NCI-H1694 (cell line): ENCODE data around the gene PDCD11.
"Not testable (repeated sequence)": the region's sequence is repeated elsewhere in the genome, so short reads cannot be mapped to it uniquely, and the experiment has no call there.

Experiments used
- DNase-seq: peaks from one replicate; lab custom pipeline; 2025; lab: John Stamatoyannopoulos, UW

Gene PDCD11

DNA sequence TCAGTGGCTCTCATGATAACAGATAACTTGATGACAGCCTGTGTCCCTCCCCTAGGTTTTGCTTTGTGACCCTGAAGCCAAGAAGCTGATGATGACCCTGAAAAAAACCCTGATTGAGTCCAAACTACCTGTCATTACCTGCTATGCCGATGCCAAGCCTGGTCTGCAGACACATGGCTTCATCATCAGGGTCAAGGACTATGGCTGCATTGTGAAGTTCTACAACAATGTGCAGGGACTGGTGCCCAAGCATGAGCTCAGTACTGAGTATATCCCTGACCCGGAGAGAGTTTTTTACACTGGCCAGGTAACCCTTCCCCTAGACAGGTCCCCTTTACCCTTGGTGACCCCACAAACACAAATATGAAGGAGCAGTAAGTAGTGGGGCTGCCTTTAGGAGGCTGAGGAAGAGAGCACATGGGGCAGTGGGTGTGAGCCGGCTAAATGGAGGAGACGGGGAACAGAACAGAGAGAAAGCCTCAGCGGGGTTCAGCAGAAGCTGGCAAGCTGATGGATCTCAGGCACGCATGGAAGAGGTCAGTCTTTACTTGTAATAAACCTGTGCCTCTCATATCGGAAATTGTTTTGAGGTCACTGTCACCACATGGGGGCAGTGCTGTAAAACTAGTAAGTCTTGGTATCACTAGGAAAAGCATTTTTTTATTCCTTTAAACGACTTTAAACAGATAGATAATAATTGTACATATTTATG lies 20.2 kb downstream of the PDCD11 start:
- peak; percentile 28 for DNase-seq

DNA sequence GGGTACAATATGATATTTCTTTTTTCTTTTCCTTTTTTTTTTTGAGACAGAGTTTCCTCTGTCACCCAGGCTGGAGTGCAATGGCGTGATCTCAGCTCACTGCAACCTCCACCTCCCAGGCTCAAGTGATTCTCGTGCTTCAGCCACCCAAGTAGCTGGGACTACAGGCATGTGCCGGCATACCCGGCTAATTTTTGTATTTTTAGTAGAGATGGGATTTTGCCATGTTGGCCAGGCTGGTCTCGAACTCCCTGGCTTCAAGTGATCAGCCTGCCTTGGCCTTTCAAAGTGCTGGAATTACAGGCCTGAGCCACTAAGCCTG lies 20.7 kb downstream of the PDCD11 start:
- DNase-seq, result not testable (repeated sequence)

DNA sequence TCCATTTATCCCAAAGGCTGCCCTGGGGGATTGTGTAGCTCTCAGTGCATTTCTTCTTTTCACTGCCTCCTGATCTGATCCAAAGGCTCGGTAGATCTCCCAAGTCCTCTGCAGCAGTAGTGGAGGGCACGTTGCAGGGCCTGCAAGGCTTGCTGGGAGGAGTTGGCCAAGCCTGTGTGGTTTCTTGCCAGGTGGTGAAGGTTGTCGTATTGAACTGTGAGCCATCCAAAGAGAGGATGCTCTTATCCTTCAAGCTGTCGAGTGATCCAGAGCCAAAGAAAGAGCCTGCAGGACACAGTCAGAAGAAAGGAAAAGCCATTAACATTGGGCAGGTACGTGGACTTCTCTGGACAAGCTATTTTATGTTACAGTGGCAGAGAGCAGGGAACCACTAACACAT lies 21.2 kb downstream of the PDCD11 start:
- DNase-seq, result no peak

DNA sequence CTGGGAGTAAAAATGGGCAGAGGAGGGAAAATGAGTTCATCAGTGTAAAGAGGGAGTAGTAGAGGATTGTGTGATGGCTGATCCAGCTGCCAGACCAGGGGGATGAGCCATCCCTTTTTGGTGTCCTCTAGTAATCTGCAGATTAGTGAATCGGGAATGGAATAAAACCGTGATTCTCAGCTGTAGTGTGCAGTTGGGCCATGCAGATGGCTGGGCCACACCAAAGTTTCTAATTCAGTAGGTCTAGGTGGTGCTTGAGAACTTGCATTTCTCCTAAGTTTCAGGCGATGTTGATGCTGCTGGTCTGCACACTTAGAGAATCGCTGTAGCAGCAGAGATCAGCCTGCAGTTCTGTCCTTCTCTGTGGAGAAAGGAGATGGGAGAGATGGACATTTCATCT lies 22.7 kb downstream of the PDCD11 start:
- DNase-seq, result no peak

DNA sequence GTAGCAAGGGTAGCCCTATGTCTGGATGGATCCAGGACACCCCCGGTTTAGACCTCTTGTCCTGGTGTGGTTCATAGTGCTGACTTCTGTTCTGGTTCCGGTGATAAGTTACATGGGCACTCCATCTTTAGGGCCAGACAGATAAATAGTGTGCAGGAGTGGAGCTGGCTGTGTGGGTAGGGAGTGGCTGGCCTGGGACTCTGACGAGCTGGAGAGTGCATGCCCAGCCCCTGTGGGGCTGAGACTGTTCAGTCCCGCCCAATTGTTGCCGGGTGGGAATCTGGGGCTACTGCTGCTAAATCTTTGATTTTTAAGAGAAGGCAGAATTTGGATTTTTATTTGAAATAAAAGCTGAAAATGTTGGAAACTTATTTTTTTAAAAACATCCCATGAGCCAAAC lies 27.3 kb downstream of the PDCD11 start:
- no peak for DNase-seq

DNA sequence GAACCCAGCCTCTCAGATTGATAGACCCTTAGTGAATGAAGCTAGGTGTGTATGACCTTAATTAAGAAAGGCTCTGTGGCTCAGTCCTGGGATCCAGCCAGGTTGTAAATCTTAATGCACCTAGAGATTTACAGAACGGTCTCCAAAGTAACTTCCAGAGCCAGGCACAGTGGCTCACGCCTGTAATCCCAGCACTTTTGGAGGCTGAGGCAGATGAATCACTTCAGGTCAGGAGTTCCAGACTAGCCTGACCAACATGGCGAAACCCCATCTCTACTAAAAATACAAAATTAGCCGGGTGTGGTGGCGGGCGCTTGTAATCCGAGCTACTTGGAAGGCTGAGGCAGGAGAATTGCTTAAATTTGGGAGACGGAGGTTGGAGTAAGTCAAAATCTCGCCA lies 31.4 kb downstream of the PDCD11 start:
- DNase-seq, result no peak

DNA sequence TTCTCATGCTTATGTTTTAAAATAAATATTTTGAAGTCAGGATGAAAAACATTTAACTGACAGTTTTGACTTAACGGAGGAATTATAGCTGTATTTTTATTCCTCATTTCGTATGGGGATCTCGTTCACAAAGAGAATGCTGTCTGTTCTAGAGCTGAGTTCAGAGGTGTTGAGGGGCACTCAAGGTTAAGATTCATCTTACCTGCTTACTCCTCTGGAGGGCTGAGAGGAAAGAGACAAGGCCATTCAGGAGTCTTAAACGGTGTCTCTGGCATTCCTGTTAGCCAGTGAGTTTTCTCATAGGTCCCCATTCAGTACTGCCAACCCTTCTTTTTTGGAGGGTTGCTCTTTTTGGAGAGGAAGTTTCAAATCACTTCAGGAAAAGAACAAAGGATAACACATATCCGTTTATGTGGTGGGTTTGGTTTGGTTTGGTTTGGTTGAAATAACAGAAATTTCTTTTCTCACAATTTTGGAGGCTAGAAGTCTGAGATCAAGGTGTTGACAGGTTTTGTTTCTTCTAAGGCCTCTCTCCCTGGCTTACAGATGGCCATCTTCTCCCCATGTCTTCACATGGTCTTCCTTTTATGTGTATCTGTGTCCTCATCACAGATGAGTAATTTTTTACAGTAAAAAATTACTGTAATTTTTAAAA lies 32.7 kb downstream of the PDCD11 start:
- DNase-seq, result no peak

DNA sequence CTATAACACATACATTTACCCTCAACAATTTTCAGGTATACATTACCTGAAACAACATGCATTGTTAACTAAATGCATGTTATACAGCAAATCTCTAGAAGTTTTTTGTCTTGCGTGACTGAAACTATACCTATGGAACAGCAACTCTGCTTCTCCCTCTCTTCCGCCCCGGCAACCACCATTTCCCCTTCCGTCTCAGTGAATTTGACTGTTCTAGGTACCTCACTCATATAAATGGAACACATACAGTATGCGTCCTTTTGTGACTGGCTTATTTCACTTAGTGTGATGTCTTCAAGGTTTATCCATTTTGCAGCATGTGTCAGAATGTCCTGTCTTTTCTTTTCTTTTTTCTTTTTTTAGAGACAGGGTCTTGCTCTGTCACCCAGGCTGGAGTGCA lies 33.2 kb downstream of the PDCD11 start:
- DNase-seq, result no peak

DNA sequence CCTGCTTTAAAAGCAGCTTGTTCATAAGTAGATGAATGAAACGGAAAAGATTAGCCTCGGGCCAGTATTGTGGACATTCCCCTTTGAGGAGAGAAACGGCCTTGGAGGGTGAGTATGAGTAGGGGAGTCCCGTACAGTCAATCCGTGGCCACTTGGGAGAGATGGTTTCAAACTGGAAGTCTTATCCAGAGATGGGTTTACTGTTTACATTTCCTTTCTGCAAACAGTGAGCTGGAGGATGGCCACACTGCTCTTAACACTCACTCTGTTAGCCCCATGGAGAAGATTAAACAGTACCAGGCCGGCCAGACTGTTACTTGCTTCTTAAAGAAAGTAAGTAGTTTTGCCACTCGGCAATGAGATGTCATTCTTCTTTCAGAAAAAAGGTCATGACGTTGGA lies 35.5 kb downstream of the PDCD11 start:
- no peak for DNase-seq

DNA sequence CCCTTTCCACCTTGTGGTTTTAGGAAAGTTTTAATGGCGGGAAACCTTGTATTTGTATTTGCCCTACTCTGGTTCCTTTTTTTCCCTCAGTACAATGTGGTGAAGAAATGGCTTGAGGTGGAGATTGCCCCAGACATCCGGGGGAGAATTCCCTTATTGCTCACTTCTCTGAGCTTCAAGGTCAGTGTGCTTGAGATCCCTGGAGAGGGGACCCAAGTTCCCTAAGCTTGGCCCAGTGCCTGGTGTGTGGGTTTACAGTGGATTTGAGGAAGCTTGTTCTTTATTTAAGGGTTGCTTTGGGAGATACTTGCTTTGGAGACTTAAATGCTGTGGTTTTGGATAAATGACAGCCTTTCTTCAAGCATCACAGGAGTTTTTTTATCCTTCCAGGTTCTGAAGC lies 37.4 kb downstream of the PDCD11 start:
- DNase-seq, result no peak

DNA sequence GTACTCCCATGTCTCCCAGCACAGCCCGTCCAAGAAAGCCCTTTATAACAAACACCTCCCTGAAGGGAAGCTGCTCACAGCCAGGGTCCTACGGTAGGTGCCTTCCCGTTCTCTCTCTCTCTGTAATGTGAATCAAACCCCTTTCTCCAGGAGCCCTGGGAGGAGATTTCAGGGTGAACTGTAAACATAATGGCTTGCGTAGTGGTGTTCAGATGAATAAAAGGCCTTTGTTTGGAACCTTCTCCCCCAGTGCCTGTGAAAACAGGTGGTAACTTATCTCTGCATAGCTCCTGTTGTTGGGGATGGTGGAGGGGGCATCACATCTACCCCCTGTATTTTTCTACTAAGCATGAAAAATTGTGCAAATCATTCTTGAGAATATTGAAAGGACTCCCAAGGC lies 43.4 kb downstream of the PDCD11 start:
- DNase-seq, result no peak

DNA sequence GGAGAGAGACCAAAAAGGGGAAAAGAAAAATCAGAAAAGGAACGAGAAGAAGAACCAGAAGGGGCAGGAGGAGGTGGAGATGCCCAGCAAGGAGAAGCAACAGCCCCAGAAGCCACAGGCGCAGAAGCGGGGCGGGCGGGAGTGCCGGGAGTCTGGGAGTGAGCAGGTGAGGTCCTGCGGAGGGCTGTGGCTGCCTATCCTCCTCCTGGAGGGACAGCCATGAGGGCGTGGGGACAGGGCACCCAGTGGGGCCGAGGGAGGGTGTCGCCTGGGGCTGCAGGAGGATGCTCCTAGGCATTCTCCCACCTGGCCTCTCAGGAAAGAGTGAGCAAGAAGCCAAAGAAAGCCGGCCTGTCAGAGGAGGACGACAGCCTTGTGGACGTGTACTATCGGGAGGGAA lies 44.0 kb downstream of the PDCD11 start:
- no peak for DNase-seq

DNA sequence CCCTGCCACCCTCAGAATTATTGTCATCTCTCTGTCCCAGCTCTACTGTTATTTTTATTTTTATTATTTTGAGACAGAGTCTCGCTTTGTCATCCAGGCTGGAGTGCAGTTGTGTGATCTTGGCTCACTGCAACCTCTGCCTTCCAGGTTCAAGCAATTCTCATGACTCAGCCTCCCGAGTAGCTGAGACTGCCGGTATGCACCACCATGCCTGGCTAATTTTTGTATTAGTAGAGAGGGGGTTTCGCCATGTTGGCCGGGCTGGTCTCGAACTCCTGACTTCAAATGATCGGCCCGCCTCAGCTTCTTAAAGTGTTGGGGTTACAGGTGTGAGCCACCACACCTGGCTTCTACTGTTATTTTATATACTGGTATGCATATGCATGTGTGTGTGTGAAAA lies 44.8 kb downstream of the PDCD11 start:
- no peak for DNase-seq

DNA sequence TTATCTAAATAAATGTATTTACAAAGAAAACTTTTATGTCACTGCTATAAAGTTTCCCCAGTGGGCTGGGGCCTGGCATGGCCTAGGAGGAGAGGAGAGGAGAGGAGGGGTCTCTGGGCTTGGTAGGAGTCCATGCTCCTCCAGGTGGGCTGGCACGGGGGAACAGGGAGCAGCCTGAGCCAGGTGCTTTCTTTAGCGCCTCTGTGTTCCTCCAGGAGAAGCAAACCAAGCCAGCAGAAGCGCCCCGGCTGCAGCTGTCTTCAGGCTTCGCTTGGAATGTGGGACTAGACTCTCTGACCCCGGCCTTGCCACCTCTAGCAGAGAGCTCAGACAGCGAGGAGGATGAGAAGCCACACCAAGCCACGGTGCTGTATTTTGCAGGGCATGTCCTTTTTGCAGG lies 45.2 kb downstream of the PDCD11 start:
- DNase-seq, result no peak

DNA sequence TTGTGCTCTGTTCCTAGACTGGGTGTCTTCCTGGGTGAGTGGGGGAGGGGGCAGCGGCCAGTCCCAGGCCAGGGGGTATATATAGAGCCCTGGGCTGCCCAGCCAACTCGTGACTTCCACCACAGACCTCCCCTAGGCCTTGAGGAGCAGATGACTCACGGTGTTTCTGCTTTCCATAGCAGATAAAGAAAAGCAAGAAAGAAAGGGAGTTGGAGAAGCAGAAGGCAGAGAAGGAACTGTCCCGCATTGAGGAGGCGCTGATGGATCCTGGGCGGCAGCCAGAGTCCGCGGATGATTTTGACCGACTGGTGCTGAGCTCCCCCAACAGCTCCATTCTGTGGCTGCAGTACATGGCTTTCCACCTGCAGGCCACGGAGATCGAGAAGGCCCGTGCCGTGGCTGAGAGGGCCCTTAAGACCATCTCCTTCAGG lies 45.6 kb downstream of the PDCD11 start:
- DNase-seq, result no peak

DNA sequence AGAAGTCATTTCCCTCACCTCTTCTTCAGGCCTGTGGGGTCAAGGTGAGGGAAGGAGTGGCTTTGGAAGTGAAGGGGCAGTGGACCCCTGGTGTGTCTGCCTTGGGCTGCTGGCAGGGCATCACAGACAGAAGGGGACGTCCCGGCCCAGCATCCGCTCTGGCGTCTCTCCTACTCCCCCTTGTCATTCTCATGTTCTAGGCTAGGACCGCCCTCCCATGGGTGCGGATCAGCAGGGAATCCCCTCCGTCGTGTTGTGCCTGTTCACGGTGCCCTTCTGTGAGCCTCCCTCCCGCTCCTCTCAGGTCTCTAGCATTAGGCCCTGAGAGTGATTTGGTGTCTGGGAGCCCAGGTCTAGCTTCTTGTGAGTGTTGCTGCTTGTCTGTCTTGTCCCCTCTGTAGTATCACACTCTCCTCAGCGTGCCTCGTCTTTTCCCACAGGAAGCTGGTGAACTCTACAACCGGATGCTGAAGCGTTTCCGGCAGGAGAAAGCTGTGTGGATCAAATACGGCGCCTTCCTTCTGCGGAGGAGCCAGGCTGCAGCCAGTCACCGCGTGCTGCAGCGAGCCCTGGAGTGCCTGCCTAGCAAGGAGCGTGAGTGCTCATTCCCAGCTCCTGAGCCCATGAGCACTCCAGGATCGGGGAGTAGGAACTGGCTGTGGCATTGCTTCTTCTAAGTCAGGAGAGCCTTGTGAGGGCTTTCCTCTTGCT lies 47.2 kb downstream of the PDCD11 start:
- no peak for DNase-seq

DNA sequence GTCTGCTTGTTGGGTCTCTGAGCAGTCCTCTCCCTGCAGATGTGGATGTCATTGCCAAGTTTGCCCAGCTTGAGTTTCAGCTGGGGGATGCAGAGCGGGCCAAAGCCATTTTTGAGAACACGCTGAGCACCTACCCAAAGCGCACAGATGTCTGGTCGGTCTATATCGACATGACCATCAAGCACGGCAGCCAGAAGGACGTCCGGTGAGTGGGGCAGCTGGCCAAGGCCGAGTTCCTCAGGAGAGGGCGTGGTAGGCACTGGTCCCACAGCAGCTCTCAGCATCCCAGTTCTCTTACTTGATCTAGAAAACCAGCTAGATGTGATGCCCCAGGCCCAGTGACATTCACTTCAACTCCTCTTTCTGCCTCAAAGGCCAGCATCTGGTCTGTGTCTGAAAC lies 48.1 kb downstream of the PDCD11 start:
- DNase-seq, result no peak

DNA sequence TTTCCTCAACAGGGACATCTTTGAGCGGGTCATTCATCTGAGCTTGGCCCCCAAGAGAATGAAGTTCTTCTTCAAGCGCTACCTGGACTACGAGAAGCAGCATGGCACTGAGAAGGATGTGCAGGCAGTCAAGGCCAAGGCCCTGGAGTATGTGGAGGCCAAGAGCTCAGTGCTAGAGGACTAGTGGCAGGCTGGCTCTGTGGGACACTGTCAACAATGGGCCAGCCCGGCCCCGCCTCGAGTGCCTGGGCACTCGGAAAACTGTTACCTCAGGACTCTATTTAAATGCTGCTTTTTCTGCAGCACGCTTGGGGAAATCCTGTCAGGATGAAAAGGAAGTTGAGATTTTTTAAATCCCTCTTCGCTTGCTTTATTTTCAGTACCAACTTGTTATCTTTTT lies 48.9 kb downstream of the PDCD11 start:
- DNase-seq, result no peak

DNA sequence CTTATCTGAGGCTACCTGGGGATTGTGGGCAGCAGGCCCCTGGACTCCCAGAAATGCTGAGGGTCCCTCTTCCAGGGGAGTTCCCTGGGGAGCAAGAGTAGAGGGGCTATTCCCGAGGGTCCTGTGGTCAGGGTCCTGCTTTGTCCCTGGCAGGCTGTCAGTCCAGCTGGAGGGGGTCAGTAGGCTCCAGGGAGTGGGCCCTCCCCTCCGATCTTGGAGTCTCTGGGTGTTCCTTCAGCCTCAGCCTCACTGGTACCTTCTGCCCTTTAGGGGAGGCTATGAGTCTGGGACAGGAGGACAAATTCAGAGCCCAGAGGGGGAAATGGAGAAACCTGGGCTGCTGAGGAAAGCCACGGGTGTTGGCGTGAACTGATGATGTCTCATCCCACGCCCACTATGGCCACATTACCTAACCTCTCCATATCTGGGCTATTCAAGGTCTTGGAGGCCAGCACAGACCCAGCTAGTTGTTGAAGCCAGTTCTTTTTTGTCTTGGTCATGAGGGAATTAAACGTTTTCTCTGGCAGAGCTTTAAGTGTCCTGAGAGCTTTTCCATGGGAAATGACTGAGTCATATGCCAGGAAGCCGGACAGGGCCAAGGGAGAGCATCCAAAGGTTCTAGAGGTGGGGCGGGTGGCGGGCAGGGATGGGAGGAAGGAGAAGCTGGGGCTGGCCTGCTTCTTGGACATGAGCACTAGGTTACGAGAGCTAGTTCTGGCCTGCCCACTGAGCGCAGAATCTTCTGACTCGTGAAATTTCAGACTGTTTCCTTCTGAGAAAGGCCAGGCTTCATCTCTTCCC lies 49.5 kb downstream of the PDCD11 start:
- DNase-seq, result no peak

DNA sequence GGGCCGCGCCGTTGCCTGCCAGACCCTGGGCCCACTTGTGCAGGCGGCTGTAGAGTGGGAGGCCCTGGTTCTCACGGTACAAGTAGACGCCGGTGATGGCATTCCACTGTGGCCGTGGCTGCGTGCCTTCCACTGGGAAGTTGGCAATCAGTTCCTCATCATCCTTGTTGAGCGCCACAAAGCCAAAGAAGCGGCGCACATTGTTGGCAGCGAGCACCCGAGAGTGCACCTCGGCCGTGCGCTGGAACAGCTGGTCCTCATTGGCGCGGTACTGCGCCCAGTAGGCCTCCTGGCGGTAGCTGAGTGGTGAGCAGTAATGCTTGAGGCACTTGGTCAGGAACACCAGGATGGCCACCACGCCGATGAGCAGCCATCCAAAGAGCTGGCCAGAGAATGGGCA lies 50.8 kb downstream of the PDCD11 start:
- no peak for DNase-seq

DNA sequence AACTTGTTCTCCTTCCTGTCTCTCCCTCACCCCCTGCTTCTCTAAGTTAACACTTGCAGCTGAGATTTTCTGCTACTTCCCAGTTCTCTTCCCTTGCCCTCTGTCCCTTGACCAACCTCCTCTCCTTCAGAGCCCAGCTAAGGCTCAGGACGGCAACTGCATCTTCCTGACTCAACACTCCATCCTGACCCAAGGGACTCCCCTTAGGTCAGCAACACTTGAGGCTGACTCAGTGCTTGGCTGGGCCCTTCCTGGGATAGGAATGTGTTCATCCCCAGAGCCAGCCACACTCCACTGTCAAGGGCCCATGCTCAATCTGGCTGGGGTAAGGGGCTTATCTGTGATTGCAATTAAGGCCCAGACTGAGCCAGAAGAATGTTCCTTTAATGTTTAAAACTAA lies 52.3 kb downstream of the PDCD11 start:
- DNase-seq, result no peak

DNA sequence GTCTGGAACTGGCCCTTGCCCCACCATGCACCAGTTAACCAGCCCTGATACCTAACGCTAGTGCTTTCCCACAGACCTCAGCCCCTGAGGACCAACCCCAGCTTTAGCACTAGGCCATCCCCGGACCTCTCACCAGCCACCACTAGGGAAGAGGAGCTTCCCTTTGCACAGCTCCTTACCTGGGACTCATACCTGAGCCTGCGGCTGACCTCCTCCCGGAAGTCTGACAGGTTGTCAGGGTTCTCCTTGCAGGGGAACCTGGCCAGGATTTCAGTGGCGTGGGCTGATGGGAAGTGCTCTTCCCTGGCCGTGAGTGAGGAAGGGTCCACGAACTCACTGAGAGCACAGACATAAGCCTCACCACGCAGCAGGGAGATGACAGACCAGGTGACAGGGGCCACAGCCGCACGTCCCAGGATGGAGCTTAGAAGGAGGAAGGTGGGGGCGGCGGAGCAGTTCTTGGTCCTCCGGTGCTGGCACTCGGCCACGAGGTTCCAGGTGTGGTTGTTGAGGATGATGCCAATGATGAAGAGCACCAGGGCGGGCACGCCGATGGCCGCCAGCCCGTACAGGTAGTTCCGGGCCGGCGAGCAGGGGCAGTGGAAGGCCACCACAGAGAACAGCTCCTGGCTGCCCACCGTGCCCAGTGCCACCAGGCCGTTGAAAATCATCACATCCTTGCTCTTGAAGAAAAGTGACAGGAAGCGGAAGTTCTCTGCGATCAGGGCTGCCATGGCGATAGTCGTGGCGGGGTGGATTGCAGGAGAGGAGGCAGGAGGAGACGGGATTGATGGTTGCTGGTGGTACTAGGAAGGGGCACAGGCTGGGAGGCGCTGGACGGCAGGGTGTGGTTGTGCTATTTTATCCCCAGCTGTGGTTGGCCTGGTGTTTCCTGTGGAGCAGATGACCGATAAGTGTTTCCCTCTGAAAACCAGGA lies 53.0 kb downstream of the PDCD11 start:
- DNase-seq, result no peak
